GM12873 (cell line): Measurements from ENCODE around the gene TEPSIN.
A peak's percentile ranks its signal among the peaks of the same experiment; 100 is the strongest.

Source experiments
- TF ChIP-seq, protein P1 (sequence below): IDR thresholded peaks from 2 replicates; pipeline ENCODE4 v1.5.1; 2012; ENCODE audit warnings: low read depth, mild to moderate bottlenecking, moderate library complexity, low read length, control low read depth; ENCODE audit not compliant: insufficient read depth; ENCODE audit errors: missing control alignments

TEPSIN gene

DNA sequence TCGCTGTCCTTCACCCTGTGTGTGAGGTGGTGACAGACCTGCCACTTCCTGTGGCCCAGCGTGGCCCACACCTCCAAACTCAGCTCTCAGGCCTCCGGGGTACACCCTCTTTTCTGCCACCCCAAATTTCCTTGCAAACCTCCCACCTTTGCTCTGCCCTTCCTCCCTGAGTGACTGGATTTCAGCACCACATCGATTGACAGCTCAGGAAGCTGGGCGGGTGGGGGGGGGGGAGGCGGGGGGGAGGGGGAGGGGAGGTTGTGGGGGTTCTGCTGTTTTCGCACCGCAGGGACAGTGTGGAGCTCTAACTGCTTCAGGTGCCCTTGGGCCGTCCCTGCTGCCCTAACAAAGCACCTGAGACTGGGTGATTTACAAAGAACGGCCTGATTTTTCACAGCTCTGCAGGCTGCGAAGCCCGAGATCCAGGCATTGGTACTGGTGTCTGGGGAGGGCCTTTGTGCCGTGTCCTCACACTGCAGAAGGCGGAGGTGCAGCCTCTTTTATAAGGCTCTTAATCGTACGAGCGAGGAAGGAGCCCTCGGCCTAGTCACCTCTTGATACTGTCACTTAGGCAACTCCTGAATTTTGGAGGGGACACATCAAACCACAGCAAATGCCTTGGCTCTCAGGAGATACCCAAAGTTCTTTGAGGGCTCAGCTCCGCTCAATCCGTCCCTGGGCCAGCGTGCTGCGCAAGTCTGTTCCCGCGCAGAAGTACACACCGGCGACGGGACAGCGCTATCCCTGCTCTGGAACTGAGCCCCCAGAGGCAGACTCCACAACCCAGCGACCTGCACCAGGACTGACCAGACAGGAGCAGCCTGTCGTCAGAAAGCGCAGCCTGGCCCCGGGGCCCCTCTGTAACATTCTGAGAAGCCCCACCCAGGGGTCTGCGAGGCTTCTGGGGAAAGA is 3.8 kb upstream of the TEPSIN start:
- TF ChIP-seq, protein P1, sequence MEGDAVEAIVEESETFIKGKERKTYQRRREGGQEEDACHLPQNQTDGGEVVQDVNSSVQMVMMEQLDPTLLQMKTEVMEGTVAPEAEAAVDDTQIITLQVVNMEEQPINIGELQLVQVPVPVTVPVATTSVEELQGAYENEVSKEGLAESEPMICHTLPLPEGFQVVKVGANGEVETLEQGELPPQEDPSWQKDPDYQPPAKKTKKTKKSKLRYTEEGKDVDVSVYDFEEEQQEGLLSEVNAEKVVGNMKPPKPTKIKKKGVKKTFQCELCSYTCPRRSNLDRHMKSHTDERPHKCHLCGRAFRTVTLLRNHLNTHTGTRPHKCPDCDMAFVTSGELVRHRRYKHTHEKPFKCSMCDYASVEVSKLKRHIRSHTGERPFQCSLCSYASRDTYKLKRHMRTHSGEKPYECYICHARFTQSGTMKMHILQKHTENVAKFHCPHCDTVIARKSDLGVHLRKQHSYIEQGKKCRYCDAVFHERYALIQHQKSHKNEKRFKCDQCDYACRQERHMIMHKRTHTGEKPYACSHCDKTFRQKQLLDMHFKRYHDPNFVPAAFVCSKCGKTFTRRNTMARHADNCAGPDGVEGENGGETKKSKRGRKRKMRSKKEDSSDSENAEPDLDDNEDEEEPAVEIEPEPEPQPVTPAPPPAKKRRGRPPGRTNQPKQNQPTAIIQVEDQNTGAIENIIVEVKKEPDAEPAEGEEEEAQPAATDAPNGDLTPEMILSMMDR, result no peak

DNA sequence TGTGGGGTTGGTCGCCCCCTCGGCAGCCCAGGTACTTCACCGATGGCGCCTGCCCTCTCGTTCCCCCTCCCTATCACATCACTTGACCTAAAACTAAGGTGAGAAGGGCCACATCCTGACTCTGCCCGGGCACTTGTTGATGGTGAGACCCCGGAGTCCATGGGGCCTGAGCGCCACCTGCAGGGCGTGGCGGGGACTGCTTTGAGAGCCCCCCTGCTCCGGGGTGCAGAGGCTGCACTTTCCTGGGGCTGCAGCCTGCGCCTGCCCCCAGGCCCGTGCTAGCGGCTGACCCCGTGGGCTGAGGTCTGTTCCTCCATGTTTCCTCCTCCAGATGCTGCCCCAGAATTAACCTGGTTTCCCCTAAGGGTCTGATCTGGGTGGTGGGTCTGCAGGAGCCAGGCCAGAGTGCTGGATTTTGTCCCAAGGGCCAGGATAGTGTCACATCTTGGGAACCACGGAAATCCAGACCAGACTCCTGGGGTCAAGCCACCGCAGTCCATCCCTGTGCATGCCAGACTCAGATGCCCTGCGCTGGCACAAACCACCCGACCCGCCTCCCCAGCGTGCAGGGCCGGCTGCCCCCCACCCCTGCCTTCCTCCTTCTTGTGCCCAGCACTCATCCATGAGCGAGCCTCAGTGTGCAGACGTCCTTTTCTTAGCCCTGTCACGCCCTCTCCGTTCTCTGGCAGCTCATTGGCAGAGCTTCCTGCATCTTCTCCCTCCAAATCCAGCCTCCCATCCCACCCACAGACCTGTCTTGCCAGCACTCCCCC is 3.0 kb upstream of the TEPSIN start:
- TF ChIP-seq, protein P1, result peak; percentile 89

DNA sequence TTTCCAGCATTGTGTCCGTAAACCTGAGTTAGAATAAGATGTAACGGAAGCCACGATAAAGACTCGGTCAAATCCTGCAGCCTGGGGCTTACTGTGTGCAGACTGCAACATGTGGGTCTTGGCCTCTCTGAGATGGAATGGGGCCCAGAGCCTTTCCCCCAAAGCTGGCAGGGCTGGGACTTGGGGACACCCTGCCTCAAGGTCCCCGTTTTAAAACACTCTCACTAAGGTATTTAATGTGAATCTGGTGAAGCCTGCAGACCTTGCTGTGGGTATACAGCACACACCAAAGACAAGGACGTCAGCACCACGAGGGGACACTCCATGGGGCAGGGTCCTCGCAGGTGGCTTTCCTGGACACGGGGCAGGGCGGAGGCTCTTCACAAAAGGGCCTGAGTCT is 2.3 kb upstream of the TEPSIN start:
- TF ChIP-seq, protein P1, result no peak

DNA sequence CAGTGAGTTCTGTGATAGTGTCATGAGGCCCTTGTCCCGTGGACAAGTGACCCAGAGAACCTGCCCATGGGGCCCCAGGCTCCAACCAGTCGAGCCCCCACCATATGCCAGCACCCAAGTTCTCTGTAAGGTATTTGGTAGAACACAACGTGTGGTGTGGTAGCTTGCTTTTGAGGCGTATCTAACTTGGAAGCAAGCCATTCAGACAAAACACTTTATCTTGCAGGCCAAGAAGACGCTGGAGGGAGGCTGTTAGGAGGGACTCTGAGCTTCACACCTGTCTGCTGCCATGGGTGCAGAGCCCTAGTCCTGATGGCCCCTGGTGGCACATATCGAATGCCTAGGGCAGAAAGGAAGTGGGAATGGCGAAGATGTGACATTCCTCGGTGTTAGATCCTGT is 1.9 kb upstream of the TEPSIN start:
- TF ChIP-seq, protein P1, result no peak

DNA sequence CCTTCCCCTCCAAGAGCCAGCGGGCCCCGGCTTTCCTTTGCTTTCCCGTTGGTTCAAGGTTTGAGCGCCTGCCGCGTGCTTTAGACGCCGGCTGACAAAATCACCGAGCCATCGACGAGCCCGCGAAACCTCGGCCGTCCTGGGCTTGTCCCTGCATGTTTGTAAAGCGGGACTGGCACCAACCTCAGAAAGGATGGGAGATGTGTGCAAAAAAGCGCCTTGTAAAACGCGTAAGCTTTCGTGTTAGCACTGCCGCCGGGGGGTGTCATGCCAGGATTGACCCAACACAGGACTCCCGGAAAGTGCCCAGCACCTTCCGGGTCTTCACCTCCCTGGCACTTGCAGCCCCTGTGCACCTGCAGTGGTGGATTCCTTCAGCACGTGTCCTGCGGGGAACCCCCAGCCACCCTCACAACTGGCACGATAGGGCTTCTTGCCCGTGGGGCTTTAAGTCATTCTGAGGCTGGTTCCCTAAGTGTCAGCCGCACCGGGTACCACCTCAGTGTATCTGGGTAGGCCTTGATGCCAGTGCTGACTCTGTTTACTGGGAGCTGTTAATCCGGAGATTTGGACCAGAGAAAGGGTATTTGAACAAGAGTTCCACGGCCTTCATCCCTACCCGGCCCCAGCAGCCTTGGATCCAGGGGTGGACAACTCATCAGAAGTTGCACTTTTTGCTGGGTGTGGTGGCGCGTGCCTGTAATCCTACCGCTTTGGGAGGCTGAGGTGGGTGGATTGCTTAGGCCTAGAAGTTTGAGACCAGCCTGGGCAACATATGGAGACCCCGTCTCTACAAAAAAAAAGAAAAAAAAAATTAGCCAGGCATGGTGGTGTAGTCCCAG is 1.1 kb upstream of the TEPSIN start:
- TF ChIP-seq, protein P1, result no peak

DNA sequence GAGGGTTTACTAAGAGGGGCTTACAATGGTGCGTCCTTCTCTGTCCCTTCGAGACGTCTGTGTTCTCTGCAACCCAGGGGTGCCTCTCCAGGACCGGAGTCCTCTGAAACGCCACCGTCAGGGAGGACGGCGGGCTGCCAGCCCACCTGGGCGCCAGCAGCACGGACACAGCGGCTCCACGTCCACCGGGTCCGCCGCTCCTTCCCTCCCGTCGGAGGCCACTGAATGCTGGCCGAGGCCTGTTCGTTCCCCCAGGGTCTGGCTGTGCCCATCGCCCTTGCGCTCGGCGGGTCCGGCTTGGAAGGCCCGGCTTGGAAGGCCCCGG is 403 bp downstream of the TEPSIN start:
- TF ChIP-seq, protein P1, result no peak
